Cardiac septum (tissue), 1 donor: ENCODE measurements around the gene STARD4. TPM values are rescaled to one million over a fixed set of nuclear protein-coding genes. Genes with fewer than 3 reads are reported as not detected.
A peak's percentile ranks its signal among the peaks of the same experiment; 100 is the strongest.

Experiments
- DNase-seq: peaks from one replicate; pipeline ENCODE4 v3.0.0-alpha.2; 2020; ENCODE audit warnings: low spot score
- intact Hi-C: fragments of 100-400 bp; cut with DNase I; formaldehyde crosslinking; loops from one replicate; pipeline ENCODE4 v1.14.0; 2022
- long read RNA-seq: library from polyadenylated mRNA; unstranded; transcript quantifications from one replicate; pipeline ENCODE4 v2.0.0, GENCODE V29; 2021
- total RNA-seq: library from RNA; stranded (reverse); fragmentation: NEBNext Ultra II Directional; extraction: Animal tissue kit (Norgen Biotek cat#: 25700); gene quantifications from one replicate; pipeline ENCODE4 v1.2.1, GENCODE V29; 2021
- donor health status: DM: no; HTN: no; CAD: no.

Gene STARD4
- total RNA-seq, result 11.7 TPM
- long read RNA-seq, full-length matches to known transcripts, result 6 of 11 reads
- long read RNA-seq, partial matches to known transcripts, result 0 of 11 reads
- long read RNA-seq, other reads (novel, unspliced or antisense), result 5 of 11 reads

- DNase-seq, result peak; percentile 96
- intact Hi-C loops, result loop anchor here (5.0 kb wide), 1 partner anchor 905 kb away; the partner anchor contains the start of gene EPB41L4A
These were observed at the start of gene STARD4 for GRCh38 chr5:111512375-111513130. STARD4 (minus strand) TSS chr5:111512535; CDS start chr5:111507433, 5,102 bp downstream.

DNA sequence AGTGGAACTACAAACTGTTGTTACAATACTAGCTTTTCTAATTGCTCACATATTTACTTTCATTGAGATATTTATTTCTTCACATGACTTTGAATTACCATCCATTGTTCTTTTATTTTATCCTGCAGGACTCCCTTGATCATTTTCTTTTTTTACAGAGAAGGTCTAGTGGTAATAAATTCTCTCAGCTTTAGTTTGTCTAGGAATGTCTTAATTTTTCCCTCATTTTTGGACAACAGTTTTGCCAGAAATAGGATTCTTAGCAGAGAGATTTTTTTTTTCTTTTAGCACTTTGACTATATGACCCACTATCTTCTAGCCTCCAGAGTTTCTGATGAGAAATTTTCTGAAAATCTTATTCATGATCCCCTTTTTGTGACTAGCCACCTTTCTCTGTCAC, 47.3 kb upstream of the STARD4 start:
- intact Hi-C loops, result loop anchor here (10.0 kb wide), 1 partner anchor 455 kb away; no protein-coding TSS in a partner anchor
- DNase-seq, result no peak

GRCh38 chr5:111557686-111558085, 45.4 kb upstream of the STARD4 start:
- intact Hi-C loops, result loop anchor here (10.0 kb wide), 1 partner anchor 457 kb away; no protein-coding TSS in a partner anchor
- no peak for DNase-seq

- intact Hi-C loops, result loop anchor here (10.0 kb wide), 1 partner anchor 458 kb away; no protein-coding TSS in a partner anchor
- no peak for DNase-seq
These were observed 44.8 kb upstream of the STARD4 start for GRCh38 chr5:111557111-111557510.

- intact Hi-C loops, result loop anchor here (10.0 kb wide), 1 partner anchor 458 kb away; no protein-coding TSS in a partner anchor
- DNase-seq, result no peak
These were observed 44.2 kb upstream of the STARD4 start for GRCh38 chr5:111556501-111556900.

DNA sequence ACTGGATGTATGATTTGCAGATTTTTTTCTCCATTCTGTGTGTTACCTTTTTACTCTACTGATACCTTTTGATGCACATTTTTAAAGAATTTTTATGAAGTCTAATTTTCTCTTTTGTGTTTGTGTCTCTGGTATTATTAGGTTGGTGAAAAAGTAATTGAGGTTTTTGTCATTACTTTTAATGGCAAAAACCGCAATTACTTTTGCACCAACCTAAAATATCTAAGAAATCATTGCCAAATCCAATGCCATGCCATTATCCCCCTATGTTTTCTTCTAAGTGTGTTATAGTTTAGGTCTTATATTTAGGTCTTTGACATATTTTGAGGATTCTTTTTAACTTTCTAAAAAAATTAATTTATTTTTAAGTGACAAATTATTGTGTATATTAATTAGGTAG, 43.4 kb upstream of the STARD4 start:
- intact Hi-C loops, result loop anchor here (10.0 kb wide), 1 partner anchor 459 kb away; no protein-coding TSS in a partner anchor

GRCh38 chr5:111553868-111554267, 41.5 kb upstream of the STARD4 start:
- DNase-seq, result no peak
- intact Hi-C loops, result loop anchor here (2.0 to 10.0 kb wide), 4 partner anchors 127 to 461 kb away; no protein-coding TSS in a partner anchor

More for the DNA sequence above, 43.4 kb upstream of the STARD4 start:
- DNase-seq, result no peak

GRCh38 chr5:111552896-111553295, 40.6 kb upstream of the STARD4 start:
- DNase-seq, result no peak
- intact Hi-C loops, result loop anchor here (2.0 to 10.0 kb wide), 4 partner anchors 128 to 462 kb away; no protein-coding TSS in a partner anchor

- no peak for DNase-seq
These were observed 40.2 kb upstream of the STARD4 start for GRCh38 chr5:111552492-111552891.

GRCh38 chr5:111551569-111552275, 39.4 kb upstream of the STARD4 start:
- DNase-seq, result no peak
- intact Hi-C loops, result loop anchor here (1.0 to 10.0 kb wide), 6 partner anchors 21 to 463 kb away; no protein-coding TSS in a partner anchor

More at GRCh38 chr5:111552492-111552891, 40.2 kb upstream of the STARD4 start:
- intact Hi-C loops, result loop anchor here (2.0 to 10.0 kb wide), 4 partner anchors 128 to 462 kb away; no protein-coding TSS in a partner anchor

- no peak for DNase-seq
- intact Hi-C loops, result loop anchor here (1.0 to 10.0 kb wide), 5 partner anchors 20 to 464 kb away; no protein-coding TSS in a partner anchor
These were observed 38.8 kb upstream of the STARD4 start for GRCh38 chr5:111551161-111551560.

GRCh38 chr5:111550282-111551020, 38.1 kb upstream of the STARD4 start:
- intact Hi-C loops, result loop anchor here (1.0 to 10.0 kb wide), 6 partner anchors 20 to 596 kb away; no protein-coding TSS in a partner anchor
- peak; percentile 86 for DNase-seq

GRCh38 chr5:111548992-111549649, 36.8 kb upstream of the STARD4 start:
- no peak for DNase-seq
- intact Hi-C loops, result no loop called here

- intact Hi-C loops, result no loop called here
- no peak for DNase-seq
These were observed 36.1 kb upstream of the STARD4 start for GRCh38 chr5:111548348-111548950.

DNA sequence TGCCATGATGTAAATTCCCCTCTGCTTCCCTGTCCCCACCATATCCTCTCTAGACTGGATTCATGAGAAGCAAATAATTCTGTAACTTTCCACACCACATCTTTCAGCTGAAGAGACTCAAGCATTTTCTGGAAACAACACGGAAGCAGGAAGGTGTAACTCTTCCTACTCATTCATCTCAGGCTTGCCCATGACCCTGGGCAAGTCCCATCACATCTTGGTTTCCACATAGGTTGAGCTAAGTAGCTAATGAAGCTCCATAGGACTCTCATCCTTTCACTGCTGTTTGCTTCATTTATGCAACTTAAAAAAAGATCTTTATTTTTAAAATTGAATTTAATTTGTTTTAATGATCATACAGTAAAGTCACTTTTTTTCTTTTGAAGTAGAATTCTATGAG, 32.7 kb upstream of the STARD4 start:
- no peak for DNase-seq
- intact Hi-C loops, result no loop called here

GRCh38 chr5:111537141-111538024, 25.0 kb upstream of the STARD4 start:
- intact Hi-C loops, result no loop called here
- DNase-seq, result no peak

- DNase-seq, result no peak
- intact Hi-C loops, result no loop called here
These were observed 23.7 kb upstream of the STARD4 start for GRCh38 chr5:111535879-111536549.
